HCT116 (cell line): ENCODE measurements around the gene CCL28.

ENCODE experiments used
- CTCF ChIP-seq, 3 experiments: fragments of 200-600 bp in 1 of 3; sonication (generic) in 1 of 3; IDR thresholded peaks in 2 of 3; conservative IDR thresholded peaks in 1 of 3; 2 replicates each; pipeline ENCODE4 v1.5.1; 2012 to 2017; ENCODE audit warnings: low read depth in 2 of 3, low read length in 2 of 3, antibody characterized with exemption in 1 of 3, borderline replicate concordance in 1 of 3, control low read depth in 1 of 3, mild to moderate bottlenecking in 1 of 3, mixed read lengths in 1 of 3, mixed run types in 1 of 3, moderate library complexity in 1 of 3; ENCODE audit not compliant: insufficient read depth in 1 of 3
- ELF1 ChIP-seq: IDR thresholded peaks from 2 replicates; pipeline ENCODE4 v1.6.1; 2012; ENCODE audit warnings: low read depth, borderline replicate concordance
- EZH2phosphoT487 ChIP-seq: fragments of 200-600 bp; IDR thresholded peaks from 2 replicates; pipeline ENCODE4 v1.6.1; 2018; ENCODE audit warnings: antibody characterized with exemption, borderline replicate concordance
- POLR2AphosphoS5 ChIP-seq: IDR thresholded peaks from 2 replicates; pipeline ENCODE4 v1.6.1; 2011; ENCODE audit warnings: mild to moderate bottlenecking, low read depth, low read length, moderate library complexity
- SIN3A ChIP-seq: IDR thresholded peaks from 2 replicates; pipeline ENCODE4 v1.6.1; 2012; ENCODE audit warnings: low read depth

GRCh38 chr5:43363445-43364152 is 48.6 kb downstream of the CCL28 start:
- TF ChIP-seq CTCF (IDR thresholded peaks at IDR 0.05 in 2 of 3, conservative IDR thresholded peaks at IDR 0.05 in 1 of 3; ENCODE audit: borderline replicate concordance in 1 of 3, insufficient read depth in 1 of 3, low read depth in 2 of 3, low read length in 2 of 3) = no peak
- TF ChIP-seq ELF1 = no peak
- TF ChIP-seq SIN3A = no peak
- TF ChIP-seq POLR2AphosphoS5 = no peak
- TF ChIP-seq EZH2phosphoT487 = no peak
